ENCODE measurements around the gene DENND1B. TPM values are rescaled to one million over a fixed set of nuclear protein-coding genes. Genes with fewer than 3 reads are reported as not detected.

DENND1B gene
- polyA plus RNA-seq, 4 donors, result 10.9 to 12.9 (median 12.5) TPM

DNA sequence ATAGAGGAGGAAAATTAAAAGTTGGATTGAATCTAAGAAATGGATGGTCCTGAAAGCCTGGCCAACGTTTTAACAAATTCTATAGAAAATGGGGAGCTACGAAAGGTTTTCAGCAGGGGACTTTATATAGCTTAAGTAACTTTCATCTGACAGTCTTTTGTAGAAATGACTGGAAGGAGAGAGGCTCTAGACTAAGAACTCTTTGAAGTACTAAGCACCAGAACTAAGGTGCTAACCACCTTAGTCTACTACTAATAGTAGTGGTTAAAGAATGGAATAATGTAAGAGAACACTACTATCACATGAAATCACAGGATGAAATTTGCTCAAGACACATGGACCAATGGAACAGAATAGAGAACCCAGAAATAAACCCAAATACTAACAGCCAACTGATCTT lies 126.1 kb downstream of the DENND1B start:
- DNase-seq (ENCODE audit: low read depth in 4 of 4, low spot score in 2 of 4), result no peak

DNA sequence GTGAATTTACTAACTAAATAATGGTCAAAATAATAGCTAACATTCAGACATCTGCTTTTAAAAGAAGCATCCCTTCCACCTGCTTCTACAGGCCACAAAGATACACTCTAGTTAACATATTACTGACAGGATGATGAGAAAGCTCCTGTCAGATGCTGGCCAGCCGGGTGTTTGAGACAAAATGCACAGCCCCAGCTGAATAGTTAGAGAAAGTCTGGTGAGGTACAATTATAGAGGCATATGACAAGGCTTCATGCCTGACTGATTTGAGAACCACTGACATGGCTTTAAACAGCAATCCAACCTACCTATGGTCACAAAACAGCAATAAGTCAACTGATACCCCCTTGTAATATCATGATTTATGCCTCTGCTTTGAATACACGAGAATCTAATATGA lies 137.0 kb downstream of the DENND1B start:
- no peak for DNase-seq (ENCODE audit: low read depth in 4 of 4, low spot score in 2 of 4)

DNA sequence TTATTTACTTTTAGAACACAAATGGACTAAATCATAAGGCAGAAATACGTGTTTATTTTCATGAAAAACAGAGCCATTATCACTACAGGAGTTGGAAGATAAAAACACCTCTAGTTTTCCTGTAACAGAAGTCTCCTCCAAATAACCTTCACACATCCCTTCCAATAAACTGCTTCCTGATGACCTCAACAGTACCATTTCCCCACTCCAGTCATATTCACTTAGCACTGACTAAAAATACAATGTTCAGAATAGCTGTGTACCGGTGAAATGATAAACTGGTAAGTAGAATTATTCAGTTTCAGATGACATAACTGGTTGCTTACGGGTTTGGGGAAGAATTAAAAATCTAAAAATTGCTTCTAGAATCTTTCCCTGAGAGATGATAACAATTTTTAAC lies 137.9 kb downstream of the DENND1B start:
- no peak for DNase-seq (ENCODE audit: low read depth in 4 of 4, low spot score in 2 of 4)

DNA sequence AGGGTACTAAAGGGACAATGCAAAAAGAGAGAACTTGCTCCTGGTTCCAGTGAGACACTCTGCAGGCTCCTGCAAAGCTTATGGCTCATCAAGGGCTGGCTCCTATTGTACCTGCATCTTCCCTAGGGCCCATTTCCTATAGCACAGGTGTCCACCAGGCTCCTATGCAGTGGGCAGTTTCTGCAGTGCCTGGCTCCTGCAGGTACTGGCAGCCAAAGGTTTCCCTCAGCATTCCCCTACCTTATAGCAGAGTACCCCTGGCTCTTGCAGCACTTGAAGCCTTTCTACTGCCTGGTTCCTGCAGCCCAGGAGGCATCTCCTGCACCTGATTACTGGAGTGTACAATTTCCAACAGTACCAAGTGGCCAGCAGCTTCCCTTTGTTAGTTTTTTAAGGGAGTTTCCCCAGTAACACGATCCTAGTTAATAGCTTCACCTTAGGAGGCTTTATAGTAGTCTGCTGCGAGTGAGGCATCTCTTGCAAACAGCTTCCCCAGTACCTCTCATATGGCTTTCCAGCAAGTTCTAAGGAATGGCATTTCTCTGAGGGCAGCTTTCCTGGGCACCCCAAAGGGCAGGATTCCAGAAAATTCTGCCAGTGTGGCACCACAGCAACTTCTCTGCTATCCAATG lies 141.7 kb downstream of the DENND1B start:
- peak in 1 of 4 donors; percentile 3 for DNase-seq (ENCODE audit: low read depth in 4 of 4, low spot score in 2 of 4)

DNA sequence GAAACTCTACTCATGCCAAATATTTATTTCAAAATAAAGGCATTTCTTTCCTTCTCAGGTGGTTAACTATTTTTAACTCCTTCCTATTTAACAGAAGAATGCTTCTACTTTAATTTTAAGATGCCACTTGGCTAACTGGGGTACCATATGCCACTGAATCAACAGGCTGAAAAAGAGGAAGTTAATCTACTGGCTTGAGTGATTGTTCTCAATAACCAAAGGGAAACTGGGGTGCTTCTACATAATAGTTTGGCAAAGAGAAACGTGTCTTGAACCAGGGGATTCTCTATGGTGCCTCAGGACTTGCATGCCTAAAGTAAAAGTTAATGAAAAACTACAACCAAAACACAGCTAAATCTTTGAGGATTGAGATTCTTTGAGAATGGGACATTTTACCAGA lies 142.6 kb downstream of the DENND1B start:
- DNase-seq (ENCODE audit: low read depth in 4 of 4, low spot score in 2 of 4), result no peak

GRCh38 chr1:197632005-197632404 lies 143.3 kb downstream of the DENND1B start:
- DNase-seq (ENCODE audit: low read depth in 4 of 4, low spot score in 2 of 4), result no peak

DNA sequence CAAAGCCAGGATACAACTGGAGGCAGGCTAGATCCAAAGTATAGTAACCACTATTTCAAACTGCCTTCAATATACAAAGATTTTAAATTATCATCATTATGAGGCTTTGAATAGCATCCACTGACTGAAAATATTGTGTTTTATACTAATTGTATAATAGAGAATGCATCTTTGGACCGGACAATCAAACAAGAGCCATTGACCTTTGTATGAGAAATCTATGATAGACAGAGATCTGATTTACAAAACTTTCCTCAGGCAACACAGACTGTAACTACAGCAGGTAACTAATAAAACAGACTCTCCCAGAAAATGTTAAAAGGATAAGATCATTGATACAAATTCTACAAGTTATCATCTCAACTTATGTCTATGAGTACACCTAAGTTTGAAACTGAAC lies 152.9 kb downstream of the DENND1B start:
- DNase-seq (ENCODE audit: low read depth in 4 of 4, low spot score in 2 of 4), result no peak

GRCh38 chr1:197621761-197622160 lies 153.5 kb downstream of the DENND1B start:
- DNase-seq (ENCODE audit: low read depth in 4 of 4, low spot score in 2 of 4), result no peak

- DNase-seq (ENCODE audit: low read depth in 4 of 4, low spot score in 2 of 4), result no peak
Measured at GRCh38 chr1:197620714-197621163, 154.5 kb downstream of the DENND1B start.

- peak in 1 of 4 donors; percentile 15 for DNase-seq (ENCODE audit: low read depth in 4 of 4, low spot score in 2 of 4)
Measured at GRCh38 chr1:197619008-197619640, 156.2 kb downstream of the DENND1B start.

DNA sequence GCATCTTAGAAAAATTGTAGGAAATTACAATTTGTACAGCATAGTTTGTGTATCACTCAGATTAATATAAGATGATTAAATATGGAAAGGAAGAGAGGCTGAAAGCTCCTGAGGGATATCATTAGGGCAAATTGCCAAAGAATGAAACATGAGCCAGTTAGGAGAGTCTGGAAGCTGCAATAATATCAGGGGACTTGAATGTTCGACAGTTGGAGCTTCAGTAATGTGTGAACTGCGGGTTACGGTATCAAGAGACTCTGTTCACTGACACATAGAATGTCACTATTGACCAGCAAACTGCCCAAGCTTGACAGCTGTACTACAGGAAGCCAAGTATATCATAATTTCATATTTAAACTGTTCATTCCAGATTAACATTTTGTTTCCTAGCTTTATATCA lies 157.2 kb downstream of the DENND1B start:
- DNase-seq (ENCODE audit: low read depth in 4 of 4, low spot score in 2 of 4), result no peak

DNA sequence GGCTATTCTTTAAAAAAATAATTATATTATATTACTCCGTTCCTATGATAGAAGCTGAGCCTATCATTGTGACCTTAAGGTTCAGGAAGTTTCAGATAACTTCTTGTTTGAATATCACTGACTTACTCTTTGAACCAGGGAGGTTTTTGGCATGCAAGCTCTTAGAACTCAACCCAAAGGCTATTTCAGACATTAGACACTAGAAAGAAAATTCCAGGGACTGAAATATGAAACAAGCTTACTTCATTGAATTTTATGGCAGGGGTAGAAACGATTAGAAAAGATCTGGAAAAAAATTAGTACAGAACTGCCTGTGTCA lies 159.6 kb downstream of the DENND1B start:
- no peak for DNase-seq (ENCODE audit: low read depth in 4 of 4, low spot score in 2 of 4)

- peak in 1 of 4 donors; percentile 8 for DNase-seq (ENCODE audit: low read depth in 4 of 4, low spot score in 2 of 4)
Measured at GRCh38 chr1:197614916-197615692, 160.2 kb downstream of the DENND1B start.

GRCh38 chr1:197606168-197606845 lies 169.0 kb downstream of the DENND1B start:
- no peak for DNase-seq (ENCODE audit: low read depth in 4 of 4, low spot score in 2 of 4)

- no peak for DNase-seq (ENCODE audit: low read depth in 4 of 4, low spot score in 2 of 4)
Measured at GRCh38 chr1:197604302-197604701, 171.0 kb downstream of the DENND1B start.

DNA sequence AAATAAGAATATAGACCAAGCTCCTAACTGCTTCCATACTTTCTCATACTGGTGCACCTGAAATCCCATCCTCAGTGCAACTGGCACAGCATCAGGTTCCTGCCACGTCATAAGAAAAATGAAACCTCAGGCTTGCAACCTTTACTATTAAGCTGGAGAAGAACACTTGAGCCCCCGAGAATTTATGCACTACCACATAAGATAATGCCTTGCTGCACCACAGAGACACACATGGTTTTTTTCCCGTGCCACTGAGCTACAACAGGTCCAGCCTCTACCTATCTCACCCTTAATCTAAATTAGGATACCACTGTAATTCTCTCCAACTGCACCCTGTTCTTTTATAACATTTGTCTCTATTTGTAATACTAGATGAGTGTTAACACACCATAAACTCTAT lies 174.5 kb downstream of the DENND1B start:
- DNase-seq (ENCODE audit: low read depth in 4 of 4, low spot score in 2 of 4), result no peak

GRCh38 chr1:197599789-197600188 lies 175.5 kb downstream of the DENND1B start:
- no peak for DNase-seq (ENCODE audit: low read depth in 4 of 4, low spot score in 2 of 4)

DNA sequence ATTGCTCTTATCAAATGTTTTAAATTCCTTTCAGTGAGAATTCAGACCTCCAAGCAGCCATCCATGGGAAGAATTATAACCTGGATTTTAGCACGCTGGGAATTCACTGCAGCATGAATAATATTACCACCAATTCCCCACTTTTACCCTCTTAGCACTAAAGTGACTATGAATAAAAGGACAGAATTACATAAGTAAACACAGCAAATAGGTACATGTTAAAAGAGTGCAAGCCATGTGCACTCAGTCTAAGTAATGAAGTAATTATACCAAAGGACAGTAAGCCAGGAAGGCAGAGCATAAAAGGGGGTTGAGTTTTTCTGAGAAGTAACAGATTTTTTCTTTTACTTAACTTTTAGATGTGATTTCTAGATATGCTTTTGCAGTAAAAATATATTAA lies 176.3 kb downstream of the DENND1B start:
- no peak for DNase-seq (ENCODE audit: low read depth in 4 of 4, low spot score in 2 of 4)

DNA sequence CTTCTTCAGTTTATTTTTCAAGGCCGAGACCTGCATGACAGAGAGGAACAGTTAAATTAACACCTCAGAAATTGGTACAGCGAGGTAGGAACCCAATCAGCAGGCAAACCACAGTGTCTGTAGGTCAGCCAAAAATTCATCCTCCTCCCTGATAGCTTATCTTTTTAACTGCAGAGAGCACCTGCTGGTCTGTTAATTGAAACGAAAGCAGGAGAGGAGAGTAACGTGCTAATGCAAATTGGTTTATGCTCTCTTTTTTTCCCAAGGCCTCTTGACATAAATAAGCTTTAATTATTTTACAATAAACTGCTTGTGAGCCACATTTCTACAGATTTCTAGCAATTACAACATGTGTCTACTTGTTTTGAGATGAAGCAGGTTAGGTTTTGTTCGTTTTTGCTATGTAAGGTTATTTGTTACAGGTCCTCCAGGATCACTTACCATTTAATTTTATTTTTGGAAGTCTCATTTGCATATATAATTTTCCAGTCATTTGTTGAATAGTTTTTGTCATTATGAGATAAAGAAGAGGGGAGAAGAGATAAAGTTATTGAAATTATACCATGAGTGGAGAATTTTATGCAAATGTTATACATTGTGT lies 179.9 kb downstream of the DENND1B start:
- no peak for DNase-seq (ENCODE audit: low read depth in 4 of 4, low spot score in 2 of 4)

DNA sequence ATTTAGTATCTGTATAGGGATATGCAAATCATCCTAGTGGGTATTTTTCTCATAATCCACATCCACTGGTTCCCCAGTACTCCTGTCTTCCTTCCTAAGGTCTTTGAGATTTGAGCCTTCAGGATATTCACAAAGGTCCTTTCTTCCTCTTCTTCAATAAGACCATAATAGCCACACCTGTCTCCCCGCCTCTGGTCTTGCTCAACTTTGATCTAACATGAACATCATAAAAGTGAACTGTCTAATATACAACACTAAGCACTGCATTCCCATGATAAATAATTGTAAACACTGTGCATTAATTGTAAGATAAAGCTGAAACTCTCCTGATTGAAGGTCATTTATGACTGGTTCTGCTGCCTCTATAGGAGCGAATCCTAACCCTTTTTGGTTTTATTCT lies 184.6 kb downstream of the DENND1B start:
- no peak for DNase-seq (ENCODE audit: low read depth in 4 of 4, low spot score in 2 of 4)

- DNase-seq (ENCODE audit: low read depth in 4 of 4, low spot score in 2 of 4), result no peak
Measured at GRCh38 chr1:197585809-197586208, 189.5 kb downstream of the DENND1B start.

All from left renal cortex interstitium (tissue), 4 donors.